Measurements from ENCODE around the gene MAPK7.

GRCh38 chr17:19329839-19330238 lies 48.5 kb upstream of the MAPK7 start:
- TF ChIP-seq POLR2A (IDR thresholded peaks at IDR 0.05) = no peak
- no peak for TF ChIP-seq POLR2AphosphoS5 (IDR thresholded peaks at IDR 0.05)
- no peak for TF ChIP-seq CTCF (IDR thresholded peaks at IDR 0.05)

Data from prostate gland (tissue), 2 donors.